Bronchial epithelial cell (primary cell): ENCODE measurements around the gene CCDC12. TPM values are rescaled to one million over a fixed set of nuclear protein-coding genes. Genes with fewer than 3 reads are reported as not detected.

Source experiments
- DNase-seq: peaks from one replicate; pipeline ENCODE4 v3.0.0-alpha.2; 2010; ENCODE audit warnings: low read depth
- FAIRE-seq: peaks from 2 replicates; lab custom pipeline; 2011; peaks lifted over from hg19 to GRCh38; lab: Jason Lieb, UNC
- H3K27me3 ChIP-seq: 2 replicates; pipeline ENCODE4 v1.5.1; 2011; ENCODE audit warnings: low read length; ENCODE audit not compliant: control insufficient read depth, insufficient read depth
- H3K36me3 ChIP-seq: 2 replicates; pipeline ENCODE4 v1.5.1; 2011; ENCODE audit warnings: low read length; ENCODE audit not compliant: control insufficient read depth, insufficient read depth
- H3K4me3 ChIP-seq: 2 replicates; pipeline ENCODE4 v1.5.1; 2011; ENCODE audit warnings: mild to moderate bottlenecking, low read depth, low read length, control low read depth
- total RNA-seq: library from RNA; depleted of rRNA; stranded (reverse); fragments of >200 nt; gene quantifications from 2 replicates; pipeline ENCODE4 v1.2.1, GENCODE V29; 2014
- TF ChIP-seq, protein P1 (sequence below): IDR thresholded peaks from 2 replicates; pipeline ENCODE4 v1.5.1; 2011; ENCODE audit warnings: mild to moderate bottlenecking, moderate library complexity, low read length, control low read depth, inconsistent platforms; ENCODE audit not compliant: insufficient read depth, severe bottlenecking

The CCDC12 gene
- total RNA-seq, 1 donor from 2014 or later: 39.2 TPM

GRCh38 chr3:46928282-46928681 is 48.3 kb downstream of the CCDC12 start:
- Histone ChIP-seq H3K36me3 (peaks cover 30% of the 10 kb centered on the region), H3K4me3 (no peak overlapping the region), H3K27me3 (no peaks in the 10 kb centered on the region)
- FAIRE-seq (no peak), DNase-seq (no peak)
- TF ChIP-seq, protein P1, sequence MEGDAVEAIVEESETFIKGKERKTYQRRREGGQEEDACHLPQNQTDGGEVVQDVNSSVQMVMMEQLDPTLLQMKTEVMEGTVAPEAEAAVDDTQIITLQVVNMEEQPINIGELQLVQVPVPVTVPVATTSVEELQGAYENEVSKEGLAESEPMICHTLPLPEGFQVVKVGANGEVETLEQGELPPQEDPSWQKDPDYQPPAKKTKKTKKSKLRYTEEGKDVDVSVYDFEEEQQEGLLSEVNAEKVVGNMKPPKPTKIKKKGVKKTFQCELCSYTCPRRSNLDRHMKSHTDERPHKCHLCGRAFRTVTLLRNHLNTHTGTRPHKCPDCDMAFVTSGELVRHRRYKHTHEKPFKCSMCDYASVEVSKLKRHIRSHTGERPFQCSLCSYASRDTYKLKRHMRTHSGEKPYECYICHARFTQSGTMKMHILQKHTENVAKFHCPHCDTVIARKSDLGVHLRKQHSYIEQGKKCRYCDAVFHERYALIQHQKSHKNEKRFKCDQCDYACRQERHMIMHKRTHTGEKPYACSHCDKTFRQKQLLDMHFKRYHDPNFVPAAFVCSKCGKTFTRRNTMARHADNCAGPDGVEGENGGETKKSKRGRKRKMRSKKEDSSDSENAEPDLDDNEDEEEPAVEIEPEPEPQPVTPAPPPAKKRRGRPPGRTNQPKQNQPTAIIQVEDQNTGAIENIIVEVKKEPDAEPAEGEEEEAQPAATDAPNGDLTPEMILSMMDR: no peak

DNA sequence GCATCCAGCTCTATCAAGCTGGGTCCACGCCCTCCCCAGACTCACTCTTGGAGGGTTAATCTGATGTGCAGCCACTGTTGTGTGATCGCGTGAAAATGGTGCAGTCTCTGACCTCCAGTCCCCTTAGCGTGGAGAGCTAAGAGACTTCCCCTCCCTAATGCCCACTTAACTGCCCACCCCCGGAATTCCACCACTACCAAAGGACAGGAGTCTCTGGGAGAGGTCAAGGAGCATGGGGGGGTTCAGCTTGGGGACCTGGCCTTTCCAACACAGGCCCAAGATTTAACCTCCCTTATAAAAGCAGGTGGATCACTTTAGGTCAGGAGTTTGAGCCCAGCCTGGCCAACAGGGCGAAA is 48.8 kb downstream of the CCDC12 start:
- FAIRE-seq (no peak), DNase-seq (no peak)
- peaks cover 36% of the 10 kb centered on the region for H3K36me3 ChIP-seq
- no peaks in the 10 kb centered on the region for H3K27me3 ChIP-seq
- no peak overlapping the region for H3K4me3 ChIP-seq
- TF ChIP-seq, protein P1: no peak

DNA sequence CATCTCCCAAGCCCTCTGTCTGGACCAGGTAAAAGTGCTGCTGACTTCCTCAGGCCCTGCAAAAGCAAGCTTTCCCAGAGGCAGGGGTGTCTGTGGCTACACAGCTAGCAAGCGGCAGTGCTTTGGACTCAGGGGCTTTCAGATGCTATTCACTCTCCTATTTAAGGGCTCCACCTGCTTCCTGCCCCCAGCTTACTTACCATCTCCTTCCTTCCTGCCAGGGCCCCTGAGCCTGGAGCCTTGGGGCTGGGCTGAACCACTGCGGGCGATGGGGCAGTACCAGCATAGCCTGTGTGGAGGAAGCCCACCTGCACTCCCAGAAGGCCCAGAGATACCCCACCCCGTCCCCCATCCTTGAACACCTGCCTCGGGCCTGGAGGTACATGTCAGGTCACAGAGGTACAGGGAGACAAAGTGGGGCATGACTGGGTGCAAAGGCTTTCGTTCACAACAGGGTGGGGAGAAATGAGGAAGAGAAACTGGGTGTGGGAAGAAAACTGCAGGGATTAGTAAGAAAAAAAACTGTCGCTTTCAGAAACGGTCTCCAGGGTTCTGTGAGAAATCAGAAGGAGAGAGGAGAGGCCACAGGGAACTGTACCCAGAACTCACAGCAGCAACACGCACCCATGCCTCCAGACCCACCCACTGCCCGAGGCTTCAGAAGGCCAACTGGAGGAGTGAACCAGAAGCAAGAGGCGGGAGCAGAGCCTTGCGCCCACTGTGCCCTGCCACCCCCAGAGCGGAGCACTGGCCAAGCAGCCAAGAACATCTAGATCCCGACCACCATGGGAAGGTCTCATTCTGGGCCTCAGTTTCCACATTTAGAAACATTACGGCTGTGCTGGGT is 49.5 kb downstream of the CCDC12 start:
- FAIRE-seq (no peak), DNase-seq (no peak)
- TF ChIP-seq, protein P1: no peak
- no peaks in the 10 kb centered on the region for H3K27me3 ChIP-seq
- H3K4me3 ChIP-seq: no peak overlapping the region
- H3K36me3 ChIP-seq: peaks cover 40% of the 10 kb centered on the region

DNA sequence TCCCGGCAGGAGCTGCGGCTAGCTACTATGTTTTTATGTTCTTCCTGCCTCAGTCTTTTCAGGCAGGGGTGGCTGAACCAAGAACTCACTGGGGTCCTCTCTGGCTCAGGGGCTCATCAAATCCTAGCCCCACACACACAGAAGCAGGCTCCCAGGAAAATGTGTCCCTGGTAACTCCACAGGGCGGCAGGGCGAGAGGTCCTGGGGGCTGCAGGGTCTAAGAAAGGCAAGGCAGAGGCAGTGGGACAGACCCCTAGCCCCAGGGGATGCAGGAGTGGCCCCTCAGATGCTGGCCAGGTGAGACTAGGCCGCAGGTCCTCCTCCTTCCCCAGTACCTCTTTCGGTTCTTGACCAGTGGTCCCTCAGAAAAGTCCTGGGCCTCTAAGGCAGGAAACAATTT is 50.1 kb downstream of the CCDC12 start:
- TF ChIP-seq, protein P1: no peak
- H3K27me3 ChIP-seq: no peaks in the 10 kb centered on the region
- FAIRE-seq: no peak
- no peak overlapping the region for H3K4me3 ChIP-seq
- DNase-seq: no peak
- H3K36me3 ChIP-seq: peaks cover 44% of the 10 kb centered on the region

- peaks cover 45% of the 10 kb centered on the region for H3K36me3 ChIP-seq
- TF ChIP-seq, protein P1: no peak
- H3K27me3 ChIP-seq: no peaks in the 10 kb centered on the region
- no peak for FAIRE-seq
- DNase-seq: no peak
- no peak overlapping the region for H3K4me3 ChIP-seq
These were observed 50.5 kb downstream of the CCDC12 start for GRCh38 chr3:46926039-46926438.

GRCh38 chr3:46925585-46925934 is 51.0 kb downstream of the CCDC12 start:
- TF ChIP-seq, protein P1: no peak
- DNase-seq (no peak), FAIRE-seq (no peak)
- no peak overlapping the region for H3K4me3 ChIP-seq
- H3K27me3 ChIP-seq: no peaks in the 10 kb centered on the region
- peaks cover 50% of the 10 kb centered on the region for H3K36me3 ChIP-seq
